Smooth muscle cell of bladder (primary cell): ENCODE data around the gene LMTK2. TPM values are rescaled to one million over a fixed set of nuclear protein-coding genes. Genes with fewer than 3 reads are reported as not detected.

Experiments
- total RNA-seq: library from RNA; depleted of rRNA; stranded (reverse); fragments of >200 nt; gene quantifications from 2 replicates; pipeline ENCODE4 v1.2.3, GENCODE V29; 2014

Gene LMTK2
- total RNA-seq = 5.1 and 7.0 TPM in 2 replicates

DNA sequence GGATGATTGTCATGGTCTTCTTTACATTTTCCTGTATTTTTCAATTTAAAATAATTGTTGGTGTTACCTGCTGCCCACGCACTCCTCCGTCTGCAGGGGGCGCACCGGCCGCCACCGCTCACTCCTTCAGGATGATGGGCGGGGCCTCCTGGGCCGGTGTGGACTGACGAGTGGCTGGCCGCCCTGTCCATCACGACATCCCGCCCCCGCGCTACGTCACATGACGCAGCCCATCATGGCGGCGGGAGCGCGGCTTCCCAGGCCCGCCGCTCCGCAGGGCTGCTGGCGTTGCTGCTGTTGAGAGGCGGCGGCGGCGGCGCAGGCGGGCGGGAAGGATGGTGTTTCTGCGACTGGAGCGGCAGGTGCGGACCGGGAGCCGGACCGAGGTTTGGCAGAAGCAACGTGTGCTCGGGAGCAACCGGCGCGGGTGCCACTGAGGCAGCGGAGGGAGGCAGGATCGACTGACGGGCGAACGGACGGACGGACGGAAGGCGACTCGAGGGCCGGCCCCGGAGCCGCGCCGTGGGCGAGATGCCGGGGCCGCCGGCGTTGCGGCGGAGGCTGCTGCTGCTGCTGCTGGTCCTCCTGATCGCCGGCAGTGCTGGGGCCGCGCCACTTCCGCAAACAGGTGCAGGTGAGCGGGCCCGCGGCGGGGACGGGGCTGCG is at the start of gene LMTK2:
Gene LMTK2 (plus strand): TSS at position 216 of the 666 bp plus-strand sequence. CDS start 316 bp downstream, at position 532.

DNA sequence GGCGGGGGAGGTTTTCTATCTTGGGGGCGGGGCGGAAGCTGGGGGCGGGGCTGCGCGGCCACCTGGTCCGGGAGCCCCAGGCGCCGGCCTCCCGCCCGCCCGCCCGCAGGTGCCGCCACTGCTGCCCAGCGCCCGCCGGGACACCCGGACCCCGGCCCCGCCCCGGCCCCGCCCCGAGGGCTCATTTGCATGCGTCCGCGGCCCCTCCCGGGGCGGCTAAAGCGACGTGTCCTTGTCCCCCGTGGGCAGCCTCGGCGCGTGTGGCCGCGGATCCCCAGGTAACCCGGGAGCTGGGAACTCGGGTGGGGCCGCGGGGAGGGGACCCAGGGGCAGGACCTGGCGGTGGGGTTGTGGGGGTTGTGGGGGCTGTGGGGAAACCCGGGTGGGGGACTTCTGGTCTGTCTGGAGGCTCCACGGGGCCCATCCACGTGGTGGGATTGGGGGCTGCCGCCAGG is 104.6 kb downstream of the LMTK2 start, which contains the start of gene BHLHA15:
Gene BHLHA15 (plus strand): TSS at position 219 of the 455 bp plus-strand sequence. CDS start 871 bp downstream, outside the sequence.

DNA sequence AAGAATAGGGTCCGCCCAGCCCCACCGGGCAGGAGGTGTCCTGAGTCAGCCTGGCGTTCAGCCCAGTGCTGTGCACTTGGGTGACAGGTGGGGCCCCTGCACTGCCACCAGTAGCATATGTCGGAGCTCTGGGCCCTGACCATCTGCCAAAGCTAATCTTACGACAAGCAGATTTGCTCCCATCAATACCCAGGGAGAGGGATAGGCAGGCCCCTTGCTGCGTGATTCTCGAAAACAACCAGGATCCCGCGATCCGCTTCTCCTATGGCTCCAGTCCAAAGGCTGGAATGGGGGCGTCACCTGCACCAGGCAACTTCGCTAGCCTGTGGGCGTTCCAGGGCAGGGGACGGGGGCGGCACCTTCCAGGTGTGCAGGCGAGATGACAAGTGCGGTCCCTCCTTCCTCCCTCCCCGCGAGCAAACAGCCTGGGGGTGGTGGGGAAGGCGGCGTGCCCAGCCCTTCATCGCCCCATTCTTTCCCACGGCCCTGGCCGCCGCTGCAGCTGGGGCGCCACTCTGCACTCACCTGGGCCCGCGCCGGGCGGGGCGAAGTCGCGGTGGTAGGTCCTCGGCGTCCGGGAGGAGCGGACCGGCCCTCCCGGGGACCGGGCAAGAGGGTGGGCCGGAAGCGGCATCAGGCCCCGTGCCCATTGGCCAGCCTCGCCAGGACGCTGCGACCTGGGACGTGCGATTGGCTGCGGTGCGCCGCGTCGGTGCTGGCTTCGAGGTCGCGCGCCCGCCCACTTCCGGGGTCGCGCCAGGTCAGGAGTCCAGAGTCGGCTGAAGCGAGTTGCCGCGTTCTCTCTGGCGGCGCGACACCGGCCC is 145.2 kb downstream of the LMTK2 start, which contains the start of gene TECPR1:
Gene TECPR1 (minus strand): TSS at position 632 of the 824 bp plus-strand sequence. CDS start 6,086 bp downstream, outside the sequence.

Other genes with a start within 250 kb of the LMTK2 start
- gene ASNS, start 234.5 kb upstream of the LMTK2 start, total RNA-seq = 41.1 and 78.8 TPM in 2 replicates
- gene OCM2, start 116.7 kb upstream of the LMTK2 start, total RNA-seq = not detected in 2 replicates
- gene BHLHA15, start 104.6 kb downstream of the LMTK2 start, total RNA-seq = 0.37 TPM in 1 of 2 replicates, not detected in the other
- 15.9 and 22.6 TPM in 2 replicates for gene TECPR1, start 145.4 kb downstream of the LMTK2 start, total RNA-seq
- 60.3 and 145 TPM in 2 replicates for gene BRI3, start 174.8 kb downstream of the LMTK2 start, total RNA-seq